HG03442 (cell line): ENCODE measurements around the gene FN3KRP.
A peak's percentile ranks its signal among the peaks of the same experiment; 100 is the strongest.

ENCODE experiments used
- ATAC-seq: cut with Tn5 transposase; IDR thresholded peaks from one replicate; pipeline ENCODE4 v1.9.1; 2021; ENCODE audit warnings: mild to moderate bottlenecking, moderate library complexity; ENCODE audit not compliant: unreplicated experiment

Gene FN3KRP, protein sequence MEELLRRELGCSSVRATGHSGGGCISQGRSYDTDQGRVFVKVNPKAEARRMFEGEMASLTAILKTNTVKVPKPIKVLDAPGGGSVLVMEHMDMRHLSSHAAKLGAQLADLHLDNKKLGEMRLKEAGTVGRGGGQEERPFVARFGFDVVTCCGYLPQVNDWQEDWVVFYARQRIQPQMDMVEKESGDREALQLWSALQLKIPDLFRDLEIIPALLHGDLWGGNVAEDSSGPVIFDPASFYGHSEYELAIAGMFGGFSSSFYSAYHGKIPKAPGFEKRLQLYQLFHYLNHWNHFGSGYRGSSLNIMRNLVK

DNA sequence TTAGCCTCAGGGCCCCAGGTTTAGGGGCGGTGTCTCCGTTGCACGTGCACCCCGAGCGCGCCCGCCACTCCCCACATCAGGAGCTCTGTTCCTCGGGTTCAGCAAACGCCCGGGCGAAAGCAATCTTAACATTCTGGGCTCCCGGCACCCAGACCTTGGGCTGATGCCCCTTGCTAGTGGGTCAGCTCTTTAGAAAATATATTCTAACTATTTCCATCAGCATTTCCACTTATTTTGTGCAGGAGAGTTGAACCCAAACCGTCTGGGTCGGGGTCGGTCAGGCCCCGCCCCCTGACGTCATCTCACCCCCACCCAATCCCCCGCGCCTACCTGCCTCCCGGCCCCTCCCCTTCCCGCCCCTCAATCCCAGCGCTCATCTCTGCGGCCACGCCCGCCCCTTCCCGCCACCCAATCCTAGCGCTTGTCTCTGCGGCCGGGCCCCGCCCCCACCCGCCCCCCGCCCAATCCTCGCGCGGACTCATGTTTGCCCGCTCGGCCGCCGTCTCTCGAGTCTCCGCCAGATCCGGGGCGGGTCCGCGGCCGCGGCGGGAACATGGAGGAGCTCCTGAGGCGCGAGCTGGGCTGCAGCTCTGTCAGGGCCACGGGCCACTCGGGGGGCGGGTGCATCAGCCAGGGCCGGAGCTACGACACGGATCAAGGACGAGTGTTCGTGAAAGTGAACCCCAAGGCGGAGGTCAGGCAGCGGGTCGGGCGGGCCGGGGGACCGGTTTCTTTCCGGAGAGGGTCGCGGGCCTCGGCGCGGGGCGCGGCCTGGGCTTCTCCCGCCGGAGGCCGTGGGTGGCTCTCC lies at the start of gene FN3KRP:
Gene FN3KRP, plus strand, starts transcription at position 504 of the 808 bp plus-strand sequence. Its CDS starts 50 bp downstream, at position 554.
- peak; percentile 63 for ATAC-seq

DNA sequence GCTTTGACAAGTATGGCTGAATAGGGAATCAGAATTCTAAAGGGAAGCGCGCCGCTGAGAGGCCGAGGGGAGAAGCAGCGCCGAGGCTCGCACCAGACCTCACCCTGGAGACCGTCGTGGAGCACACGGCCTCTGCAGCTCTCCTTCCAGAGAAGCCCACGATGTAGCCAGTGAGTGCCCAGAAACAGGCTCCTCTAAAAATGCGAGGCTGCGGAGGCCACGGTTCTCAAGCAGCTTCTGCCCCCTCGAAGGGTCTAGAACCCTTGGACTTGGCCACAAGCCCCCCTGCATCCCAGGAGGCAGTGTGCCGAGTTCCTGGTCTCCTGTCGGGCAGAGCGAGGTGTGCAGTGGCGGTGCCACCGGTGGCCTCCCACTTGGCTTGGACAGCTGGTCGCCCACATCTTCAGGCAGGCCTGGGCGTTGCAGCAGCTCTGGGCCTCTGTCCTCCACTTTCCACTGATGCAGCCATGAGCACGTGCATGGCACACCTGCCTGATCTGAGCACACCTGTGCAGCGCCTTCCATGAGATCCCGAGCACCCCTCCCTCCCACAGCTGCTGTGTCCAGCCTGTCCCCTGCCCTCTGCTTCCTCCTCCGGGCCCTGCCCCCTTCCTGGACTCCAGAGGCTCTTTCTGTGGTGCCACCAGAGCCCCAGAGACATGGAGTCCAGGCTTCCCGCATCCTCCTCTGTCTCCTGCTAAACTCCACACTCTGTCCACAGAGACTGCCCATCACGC lies 49.4 kb upstream of the FN3KRP start:
- ATAC-seq, result no peak

DNA sequence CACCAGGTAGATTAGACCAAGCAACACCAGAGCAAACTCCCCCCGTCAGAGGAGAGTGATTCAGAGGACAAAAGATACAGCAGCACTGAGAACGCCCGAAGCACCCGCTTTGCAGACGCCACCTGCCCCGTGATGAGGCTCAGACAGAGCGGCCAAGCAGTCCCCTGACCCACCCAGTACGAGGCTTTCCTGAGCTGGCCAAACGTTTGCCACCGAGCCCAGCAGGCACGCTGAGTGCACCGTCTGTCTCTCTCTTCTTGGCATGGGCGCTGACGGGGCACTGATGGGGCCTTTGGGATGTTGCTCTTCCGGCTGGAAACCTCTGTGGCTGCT lies 48.9 kb upstream of the FN3KRP start:
- ATAC-seq, result no peak

DNA sequence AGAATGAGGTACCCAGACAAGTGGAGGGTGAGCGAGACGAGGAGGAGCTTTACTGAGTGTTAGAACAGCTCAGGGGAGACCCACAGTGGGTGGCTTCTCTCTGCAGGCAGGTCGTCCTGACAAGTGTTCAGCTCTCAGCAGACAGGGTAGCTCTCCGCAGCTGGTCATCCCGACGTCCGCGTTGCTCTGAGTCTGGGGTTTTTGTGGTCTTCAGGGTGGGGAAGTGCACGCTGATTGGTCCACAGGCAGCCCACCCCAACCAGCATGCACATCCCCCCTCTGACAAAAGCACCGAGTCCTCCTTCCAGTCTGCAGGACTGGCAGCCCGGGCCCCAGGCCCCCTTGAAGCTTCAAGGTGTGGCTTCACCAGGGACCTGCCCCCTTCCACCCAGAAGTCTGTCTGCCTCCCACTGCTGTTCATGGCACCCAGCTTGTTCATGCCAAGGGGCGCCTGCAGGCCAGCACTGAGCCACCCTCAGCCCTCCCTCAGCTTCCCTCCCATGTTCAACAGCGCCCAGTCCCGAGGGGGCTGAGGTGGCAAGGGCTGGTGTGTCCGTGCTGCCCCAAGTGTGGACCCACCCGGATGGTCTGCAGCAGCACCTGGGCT lies 48.4 kb upstream of the FN3KRP start:
- ATAC-seq, result no peak

DNA sequence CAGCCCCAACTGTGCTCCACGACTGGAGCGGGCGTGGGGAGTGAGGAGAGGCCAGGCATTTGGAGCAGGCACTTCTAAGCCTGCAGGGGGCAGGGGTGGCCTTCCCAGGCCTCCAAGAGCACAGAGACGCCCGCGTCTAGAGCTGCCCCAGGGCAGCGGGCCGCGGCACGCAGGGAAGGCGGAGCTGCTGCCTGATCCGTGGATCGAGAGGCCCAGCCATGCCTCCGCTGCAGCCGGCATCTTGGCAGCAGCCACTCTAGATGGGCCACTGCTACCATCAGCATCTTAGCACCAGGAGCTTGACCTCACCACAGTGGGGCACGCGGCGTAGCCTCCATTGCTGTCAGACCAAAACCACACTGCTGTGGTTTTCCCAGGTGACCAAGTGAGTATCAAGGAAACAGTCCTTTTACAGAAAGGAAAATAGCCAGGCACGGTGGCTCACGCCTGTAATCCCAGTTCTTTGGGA lies 47.8 kb upstream of the FN3KRP start:
- ATAC-seq, result no peak

DNA sequence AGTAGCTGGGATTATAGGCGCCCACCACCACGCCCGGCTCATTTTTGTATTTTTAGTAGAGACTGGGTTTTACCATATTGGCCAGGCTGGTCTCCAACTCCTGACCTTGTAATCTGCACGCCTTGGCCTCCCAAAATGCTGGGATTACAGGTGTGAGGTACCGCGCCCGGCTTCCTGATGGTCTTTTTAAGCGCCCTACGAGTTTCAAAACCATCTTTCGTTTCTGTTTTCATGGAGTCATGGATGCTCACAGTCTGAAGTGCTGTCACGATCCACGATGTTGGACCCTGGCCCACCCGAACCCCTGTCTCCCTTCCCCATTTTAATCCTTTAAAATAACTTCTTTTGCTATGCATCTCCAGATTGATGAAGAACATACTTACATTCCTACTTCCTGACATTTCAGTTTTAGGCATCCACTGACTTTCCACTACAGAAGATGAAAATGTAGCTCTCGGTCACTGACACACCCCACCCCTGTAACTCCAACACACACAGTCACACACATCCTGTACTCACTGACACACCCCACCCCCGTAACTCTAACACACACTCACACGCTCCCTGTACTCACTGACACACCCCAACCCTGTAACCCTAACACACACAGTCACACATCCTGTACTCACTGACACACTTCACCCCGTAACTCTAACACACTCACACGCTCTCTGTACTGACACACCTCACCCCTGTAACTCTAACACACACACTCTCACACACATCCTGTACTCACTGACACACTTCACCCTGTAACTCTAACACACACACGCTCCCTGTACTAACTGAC lies 45.6 kb upstream of the FN3KRP start:
- ATAC-seq, result no peak

DNA sequence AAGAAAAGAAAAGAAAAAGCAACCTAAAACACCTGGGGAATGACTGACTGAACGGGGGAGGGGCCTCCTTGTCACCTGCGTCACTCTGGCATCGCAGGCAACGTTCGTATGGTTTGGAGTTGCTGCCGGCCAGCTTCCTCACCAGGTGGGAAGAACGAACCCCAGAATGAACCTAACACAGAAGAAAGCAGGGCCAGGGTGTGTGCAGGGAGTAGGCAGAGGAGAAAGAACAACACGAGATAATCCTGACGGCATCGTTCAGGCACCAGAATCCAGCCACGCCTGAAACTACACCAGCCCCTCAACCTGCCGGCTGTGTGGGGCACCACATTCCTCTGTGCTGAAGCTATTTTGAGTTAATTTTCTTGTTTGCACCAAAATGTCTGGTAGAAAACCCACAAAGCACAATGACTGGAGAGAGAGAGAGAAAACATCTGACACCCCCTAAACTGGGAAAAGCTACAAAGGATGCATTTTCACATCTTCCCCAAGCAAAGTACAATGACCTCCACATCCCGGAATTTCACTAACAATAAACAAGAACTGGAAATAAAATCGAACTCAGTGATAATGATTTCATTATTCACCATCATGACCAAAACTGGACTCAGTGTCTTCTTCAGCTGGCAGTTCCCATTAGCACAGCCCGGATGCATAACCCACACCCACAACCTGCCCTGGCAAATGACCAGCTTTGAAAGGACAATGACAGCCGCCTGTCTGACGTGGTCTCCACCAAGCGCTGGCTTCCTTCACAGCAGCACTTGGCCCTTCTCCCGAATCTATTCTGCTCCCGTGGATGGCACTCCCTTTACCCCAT lies 41.6 kb upstream of the FN3KRP start:
- no peak for ATAC-seq

DNA sequence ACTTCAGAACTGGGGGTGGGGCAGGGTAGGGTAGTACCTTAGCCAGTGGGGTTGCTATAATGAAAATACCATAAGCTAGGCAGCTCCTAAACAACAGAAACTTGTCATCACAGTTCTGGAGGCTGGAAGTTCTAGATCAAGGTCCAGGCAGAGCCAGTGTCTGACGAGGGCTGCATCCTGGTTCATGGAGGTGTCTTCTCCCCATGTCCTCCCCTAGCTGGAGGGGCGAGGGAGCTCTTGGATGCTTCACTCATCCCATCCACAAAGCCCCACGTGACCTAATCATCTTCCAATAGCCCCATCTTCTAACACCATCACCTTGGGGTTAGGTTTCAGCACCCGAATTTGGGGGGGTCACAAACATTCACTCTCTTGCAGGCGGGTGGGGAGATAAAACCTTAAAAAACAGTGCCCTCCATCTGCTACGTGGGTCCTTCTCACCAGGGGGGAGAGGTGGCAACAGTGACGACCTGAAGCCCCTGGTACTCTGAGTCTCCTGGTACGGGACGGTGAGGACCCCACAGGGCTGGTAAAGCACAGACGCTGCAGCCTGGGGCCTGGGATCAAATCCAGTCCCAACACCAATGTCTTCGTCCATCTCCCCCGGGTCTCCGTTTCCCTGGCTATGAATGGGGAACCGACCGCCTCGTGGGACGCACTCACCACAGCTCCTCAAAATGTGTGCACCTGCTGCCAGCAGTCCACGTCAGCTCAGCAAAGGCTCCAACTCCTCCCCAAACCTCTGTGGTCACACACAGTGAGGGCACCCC lies 40.8 kb upstream of the FN3KRP start:
- no peak for ATAC-seq

DNA sequence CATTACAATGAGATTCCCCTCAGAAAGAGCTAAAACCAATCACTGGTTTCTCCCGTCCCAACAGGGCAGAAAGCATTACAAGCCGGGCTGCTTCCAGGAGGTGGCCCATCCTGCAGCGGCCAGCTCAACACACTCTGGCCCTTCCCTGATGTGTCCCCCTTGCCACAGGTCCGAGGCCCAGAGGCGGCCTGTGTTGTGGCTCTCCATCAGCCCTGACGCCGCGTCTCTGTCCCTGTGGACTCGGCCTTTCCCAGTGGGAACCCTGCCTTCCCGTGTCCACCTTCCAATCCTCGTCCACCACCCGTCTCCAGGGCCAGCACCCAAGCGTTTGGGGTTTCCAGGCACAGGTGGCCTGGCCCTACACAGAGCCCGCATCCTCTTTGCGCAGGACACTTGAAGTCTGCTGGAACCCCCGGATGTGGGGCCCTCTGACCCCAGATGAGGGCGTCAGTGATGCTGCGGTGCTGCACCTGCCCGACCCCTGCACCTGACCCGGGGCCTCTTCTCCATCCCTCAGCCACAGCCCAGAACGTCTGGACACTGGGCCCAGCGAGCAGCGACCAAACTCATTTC lies 39.1 kb upstream of the FN3KRP start:
- ATAC-seq, result no peak

DNA sequence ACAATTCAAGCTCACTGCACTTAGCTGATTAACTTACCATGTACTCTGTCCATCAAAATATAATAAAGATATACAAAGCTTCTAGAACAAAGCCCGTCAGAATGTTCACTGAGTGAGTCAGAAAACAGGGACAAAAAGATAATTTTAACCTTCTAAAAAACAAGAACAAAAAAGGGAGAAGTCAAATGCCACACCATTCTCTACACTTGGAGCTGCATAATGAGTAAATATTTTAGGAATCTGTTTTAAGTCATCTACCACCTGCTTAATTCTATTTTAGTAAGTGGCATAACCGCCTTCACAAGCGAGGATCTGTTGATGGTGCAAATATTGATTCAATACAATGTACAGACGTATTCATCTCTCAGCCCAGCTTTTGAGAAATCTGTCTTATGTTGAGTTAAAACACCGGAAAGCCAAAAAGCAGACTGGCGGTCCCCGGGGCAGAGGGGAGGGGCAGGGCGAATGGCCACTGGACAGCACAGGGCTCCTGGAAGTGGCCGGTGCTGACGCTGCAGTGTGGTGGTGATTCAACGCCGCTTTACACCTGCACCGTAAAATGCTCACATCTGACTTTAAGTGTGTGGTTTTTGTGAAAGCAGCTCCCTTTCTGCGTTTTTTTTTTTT lies 38.1 kb upstream of the FN3KRP start:
- ATAC-seq, result no peak

DNA sequence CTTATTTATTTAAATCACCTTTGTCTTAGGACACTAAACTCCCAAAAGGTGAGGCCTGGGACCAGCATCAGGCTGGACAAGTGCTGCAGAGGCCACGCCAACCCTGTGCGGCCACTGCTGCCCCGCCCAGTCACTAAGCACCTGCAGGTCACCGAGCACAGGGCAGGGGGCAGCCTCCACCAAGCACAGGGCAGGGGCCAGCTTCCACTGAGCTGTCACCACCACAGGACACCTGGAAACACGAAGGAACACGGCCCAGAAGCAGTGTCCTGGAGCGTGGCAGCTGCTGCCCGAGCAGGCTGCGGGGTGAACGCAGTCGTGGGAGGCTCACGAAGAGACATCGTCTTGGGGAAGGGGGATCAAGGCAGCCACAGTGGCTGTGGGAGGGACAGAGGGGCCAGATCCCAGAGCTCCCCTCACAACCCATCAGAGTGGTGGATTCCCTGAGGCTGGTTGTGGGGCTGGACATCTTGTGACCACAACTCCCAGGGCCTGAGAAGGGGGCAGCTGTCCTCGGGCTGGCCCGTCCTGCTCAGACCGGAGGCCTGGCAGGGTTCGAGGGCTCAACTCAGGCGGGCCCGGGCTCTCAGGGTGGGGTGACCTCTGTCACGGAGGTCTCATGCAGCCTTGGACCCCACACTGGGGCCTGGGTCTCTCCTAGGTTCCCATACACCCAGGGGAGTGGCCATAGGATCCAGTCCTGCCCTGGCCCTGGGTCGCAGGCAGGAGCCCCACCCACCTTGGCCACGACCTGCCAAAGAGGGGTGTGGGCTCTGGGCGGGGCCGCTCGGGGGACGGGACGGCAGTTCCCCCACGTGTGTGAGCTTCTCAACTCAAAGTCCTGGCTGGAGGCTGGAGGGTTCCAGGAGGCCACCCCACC lies 36.7 kb upstream of the FN3KRP start:
- no peak for ATAC-seq

DNA sequence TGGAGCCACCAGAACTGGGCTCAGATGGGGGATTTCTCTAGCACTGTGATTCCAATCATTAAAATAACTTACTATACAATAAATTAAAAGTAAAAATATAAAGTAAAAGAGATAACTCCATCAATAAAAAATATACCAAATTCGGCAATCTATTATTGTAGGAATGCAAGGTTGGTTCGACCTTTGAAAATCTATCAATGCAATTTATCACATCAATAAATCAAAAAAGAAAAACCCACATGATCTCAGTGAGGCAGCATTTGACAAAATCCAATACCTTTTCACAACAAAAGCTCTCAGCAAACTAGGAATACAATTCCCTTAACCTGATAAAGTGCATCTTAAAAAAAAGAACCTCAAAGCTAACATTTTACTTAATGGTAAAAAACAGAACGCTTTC lies 35.0 kb upstream of the FN3KRP start:
- no peak for ATAC-seq

DNA sequence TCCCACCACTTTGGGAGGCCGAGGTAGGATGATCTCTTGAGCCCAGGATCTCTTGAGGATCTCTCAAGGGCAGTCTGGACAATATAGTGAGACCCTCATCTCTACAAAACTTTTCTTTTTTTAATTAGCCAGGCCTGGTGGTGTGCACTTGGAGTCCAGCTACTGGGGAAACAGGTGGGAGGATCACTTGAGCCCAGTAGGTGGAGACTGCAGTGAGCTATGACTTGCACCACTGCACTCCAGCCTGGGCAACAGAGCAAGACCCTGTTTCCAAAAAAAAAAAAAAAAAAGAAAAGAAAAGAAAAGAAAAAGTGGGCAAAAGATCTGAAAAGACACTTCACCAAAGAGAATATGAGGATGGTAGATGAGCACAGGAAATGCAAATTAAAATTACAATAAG lies 33.0 kb upstream of the FN3KRP start:
- no peak for ATAC-seq

DNA sequence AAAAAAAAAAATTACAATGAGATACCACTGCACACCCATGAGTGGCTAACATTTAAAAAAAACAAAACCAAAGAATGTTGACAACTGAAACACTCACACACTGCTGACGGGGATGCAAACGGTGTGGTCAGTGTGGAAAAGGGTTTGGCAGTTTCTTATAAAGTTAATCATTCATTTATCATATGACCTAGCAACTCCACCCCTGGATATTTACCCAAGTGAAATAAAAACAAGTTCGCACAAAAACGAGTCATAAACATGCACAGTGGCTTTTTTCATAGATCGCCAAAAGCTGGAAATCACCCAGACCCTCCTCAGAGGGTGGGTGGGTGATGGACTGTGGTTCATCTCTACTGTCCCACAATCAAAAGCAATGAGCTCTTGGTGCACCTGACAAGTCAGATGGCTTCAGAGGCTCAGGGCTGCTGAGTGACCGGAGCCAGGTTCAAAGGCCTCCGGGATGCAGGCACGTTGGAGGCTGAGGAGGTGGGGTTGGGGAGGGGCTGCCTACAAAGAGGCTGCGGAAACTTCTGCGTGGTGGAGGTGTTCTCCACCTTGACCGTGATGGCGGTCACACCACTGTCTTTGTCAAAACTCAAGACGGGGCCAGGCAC lies 32.2 kb upstream of the FN3KRP start:
- no peak for ATAC-seq

DNA sequence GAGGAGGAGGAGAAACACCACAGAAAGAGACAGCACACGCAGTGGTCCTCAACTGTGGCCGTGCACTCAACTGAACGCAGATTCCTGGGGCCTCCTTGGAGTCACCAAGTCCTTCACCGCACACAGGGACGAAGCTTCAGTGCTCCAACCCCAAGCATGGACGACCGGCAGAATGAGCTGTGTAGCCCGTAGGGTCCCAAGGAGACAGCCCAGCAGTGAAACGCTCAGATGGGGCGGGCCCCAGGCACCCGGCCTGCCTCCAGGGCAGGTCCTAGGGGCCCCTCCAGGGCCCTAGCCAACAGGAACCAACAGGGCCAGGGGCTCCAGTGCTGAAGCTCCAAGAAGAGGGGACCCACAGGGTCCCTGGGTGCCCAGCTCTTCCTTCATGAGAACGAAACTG lies 31.2 kb upstream of the FN3KRP start:
- ATAC-seq, result no peak
